GM21529 (cell line): ENCODE measurements around the gene ORM2.
"Not testable (repeated sequence)": the region's sequence is repeated elsewhere in the genome, so short reads cannot be mapped to it uniquely, and the experiment has no call there.

Experiments
- ATAC-seq: cut with Tn5 transposase; IDR thresholded peaks from one replicate; pipeline ENCODE4 v1.9.1; 2021; ENCODE audit not compliant: unreplicated experiment

Gene ORM2

DNA sequence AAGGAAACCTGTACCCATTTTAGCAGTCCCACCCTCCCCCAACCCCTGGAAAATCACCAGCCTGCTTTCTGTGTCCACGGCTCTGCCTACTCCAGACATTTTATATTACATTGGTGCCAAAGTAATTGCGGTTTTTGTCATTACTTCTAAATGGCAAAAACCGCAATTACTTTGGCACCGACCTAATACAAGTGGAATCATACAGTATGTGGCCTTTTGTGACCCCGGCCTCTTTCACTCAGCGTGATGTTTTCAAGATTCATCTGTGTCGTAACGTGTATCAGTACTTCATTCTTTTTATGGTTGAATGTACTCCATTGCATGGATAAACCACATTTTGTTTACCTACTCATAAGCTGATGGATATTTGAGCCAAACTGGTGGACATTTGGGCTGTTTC, 16.5 kb upstream of the ORM2 start:
- no peak for ATAC-seq

DNA sequence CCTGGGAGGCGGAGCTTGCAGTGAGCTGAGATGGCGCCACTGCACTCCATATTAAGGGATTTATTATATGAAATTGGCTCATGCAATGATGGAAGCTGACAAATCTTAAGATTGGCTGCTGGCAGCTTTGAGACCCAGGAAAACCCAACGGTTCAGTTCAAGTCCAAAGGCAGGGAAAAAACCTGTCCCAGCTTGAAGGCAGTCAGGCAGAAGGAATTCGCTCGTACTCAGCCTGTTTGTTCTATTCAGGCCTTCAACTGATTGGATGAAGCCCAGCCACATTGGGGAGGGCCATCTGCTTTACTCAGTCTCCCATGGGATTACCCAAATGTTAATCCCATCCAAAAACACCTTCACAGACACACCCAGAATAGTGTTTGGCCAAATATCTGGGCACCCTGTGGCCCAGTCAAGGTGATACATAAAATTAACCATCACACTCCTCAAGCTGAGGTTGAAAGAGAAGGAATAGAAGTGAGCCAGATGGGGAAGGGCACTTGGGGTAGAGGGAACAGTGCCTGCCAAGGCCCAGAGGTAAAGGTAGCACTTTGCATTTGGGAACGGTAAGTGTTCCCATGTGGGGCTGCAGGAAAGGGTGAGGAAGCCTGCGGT, 15.3 kb upstream of the ORM2 start:
- no peak for ATAC-seq

DNA sequence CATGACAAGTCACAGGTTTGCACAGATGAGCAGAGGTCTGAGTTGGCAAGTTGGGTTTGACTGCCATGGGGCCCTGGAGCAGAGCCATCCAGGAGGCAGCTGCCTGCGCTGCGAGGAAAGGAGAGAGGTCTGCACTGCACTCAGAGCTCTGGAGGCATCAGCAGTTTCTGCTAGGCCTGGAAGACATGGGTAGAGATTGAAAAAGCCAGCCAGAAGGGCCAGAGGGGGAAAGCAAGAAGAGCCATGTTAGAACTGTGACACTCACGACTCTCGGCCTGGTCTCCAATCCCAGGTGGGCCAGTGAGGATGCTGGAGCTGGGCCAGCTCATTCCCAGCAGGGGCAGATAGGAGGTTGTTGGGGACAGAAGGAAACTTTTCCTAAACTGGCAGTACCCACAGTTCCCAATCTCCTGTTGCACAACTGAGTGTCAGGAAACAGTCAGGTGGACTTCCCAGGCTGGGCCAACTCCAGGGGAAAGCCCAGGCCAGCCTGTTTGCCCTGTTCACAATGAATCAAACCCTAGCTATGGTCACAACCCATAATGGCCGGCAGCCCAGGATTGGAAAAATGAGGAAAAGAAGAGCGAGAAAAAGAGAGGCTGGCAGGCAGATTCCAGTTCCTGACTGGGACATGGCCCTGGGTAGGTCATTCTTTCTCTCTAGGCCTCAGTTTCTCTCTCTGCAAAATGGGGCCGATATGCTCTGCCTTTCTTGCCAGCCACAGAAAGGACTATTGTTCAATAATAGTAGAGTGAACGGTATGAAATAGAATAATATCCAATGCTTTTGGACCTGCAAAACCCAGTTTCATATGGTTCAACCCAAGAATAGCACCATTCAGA, 14.6 kb upstream of the ORM2 start:
- ATAC-seq: no peak

DNA sequence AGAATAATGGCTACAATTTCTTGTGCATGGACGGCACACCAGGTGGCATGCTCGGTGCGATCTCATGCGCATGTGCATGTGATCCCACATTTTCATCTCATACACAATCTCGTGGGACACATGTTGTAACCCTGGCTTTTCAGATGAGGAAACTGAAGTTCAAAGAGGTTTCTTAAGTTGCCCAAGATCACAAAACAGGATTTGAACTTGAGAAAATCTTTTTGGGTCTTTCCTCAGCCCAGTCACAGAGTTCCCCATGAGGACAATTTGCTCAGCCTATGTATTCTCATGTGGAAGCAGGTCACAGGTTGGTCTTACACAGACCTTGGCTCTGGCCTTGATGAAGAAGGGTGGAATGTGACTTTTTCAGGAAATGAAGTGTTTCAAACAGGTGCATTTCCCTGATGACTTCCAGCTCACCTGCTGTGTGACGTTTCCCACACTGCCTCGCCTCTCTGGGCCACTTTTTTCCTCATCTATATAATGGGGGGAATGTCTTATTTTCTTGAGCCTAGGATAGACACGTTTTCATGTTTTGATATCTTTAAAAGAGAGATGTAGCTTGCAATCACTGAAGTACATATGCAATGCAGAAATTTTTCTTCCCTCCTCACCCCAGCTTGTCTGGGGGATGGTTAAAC, 13.8 kb upstream of the ORM2 start:
- ATAC-seq: no peak

DNA sequence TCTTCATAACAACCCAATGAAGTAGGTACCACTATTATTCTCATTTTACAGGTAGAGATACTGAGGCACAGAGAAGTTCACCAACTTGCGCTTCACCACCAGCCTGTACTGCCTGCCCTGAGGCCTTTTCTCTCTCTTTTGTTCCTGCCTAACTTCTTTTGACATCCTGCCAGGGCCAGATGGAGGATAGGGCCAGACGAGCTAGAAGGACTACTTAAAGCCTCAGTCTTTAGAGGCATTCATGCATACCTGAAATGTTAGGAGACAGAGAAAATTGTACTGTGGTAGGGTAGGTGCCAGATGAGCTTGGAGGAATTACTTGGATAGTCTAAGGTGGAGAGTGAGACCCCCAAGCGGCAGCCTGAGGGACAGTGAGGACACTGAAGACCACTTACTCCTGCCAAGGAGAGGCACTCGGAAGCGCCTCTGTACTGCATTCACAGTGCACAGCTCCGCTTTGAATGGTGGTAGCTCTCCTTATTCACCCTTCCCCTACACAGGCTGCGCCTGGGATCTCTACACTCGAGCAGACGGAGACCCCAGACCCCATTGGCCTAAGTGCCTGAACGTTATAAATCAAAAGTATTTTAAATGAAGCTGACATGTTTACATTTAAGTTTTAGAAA, 13.0 kb upstream of the ORM2 start:
- ATAC-seq: no peak

DNA sequence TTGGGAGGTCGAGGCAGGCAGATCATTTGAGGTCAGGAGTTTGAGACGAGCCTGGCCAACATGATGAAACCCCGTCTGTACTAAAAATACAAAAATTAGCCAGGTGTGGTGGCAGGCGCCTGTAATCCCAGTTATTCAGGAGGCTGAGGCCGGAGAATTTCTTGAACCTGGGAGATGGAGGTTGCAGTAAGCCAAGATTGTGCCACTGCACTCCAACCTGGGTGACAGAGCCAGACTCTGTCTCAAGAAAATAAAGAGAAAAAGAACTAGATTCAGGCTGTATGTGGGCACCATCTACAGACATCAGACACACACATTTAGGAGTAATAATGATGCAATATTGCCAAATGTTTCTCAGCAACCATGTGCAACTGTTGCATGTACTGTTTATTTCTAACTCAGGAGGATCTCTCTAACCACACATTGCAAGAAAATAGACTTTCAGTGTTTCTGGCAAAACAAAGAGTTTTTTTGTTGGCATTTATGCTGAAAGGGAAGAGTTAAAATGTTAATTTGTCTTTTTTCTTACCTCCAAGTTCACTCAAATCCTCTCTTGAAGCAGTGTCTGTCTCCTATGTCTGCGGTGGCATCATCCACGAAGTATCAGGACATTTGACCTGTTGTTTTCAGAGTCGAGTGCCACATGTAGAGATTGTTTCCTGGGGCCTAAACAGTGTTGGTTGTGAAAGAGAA, 11.9 kb upstream of the ORM2 start:
- ATAC-seq: no peak

DNA sequence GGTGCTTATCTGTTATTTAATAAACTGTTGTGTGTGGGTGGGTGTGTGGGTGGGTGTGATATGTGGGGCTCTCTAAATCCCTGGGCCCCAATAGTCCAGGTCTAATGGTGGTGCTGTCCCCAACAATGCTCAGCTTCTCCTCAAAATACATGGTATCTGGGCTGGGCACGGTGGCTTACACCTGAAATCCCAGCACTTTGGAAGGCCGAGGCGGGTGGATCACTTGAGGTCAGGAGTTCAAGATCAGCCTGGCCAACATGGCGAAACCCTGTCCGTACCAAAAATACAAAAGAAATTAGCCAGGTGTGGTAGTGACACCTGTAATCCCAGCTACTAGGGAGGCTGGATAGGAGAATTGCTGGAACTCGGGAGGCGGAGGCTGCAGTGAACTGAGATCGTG, 11.3 kb upstream of the ORM2 start:
- no peak for ATAC-seq

DNA sequence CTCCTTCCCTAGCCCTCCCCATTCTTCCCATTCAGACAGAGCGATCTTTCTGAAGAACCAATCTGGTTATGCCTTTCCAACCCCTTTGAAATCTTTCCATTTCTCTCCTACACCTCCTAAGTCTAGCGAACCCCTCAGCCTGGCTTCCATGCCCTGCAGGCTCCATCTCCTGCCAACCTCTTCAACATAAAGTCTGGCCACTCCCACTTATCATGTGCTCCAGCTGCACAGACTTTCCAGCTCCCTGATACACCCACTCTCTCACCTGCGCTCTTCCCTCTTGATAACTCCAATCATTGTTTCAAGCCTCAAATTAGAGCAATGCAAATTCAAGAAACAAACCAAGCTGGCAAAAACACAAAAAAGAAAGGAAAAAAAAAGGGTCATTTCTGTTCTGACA, 10.5 kb upstream of the ORM2 start:
- no peak for ATAC-seq

DNA sequence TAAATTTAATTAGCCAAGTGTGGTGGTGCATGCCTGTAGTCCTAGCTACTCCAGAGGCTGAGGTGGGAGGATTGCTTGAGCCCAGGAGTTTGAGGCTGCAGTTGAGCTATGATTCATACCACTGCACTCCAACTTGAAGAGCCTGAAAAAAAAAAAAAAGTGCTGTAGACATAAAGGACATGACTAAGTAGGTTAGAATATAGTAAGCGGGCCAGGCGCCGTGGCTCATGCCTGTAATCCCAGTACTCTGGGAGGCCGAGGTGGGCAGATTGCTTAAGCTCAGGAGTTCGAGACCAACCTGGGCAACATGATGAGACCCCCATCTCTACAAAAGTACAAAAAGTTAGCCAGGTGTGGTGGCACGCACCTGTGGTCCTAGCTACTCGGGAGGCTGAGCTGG, 9.0 kb upstream of the ORM2 start:
- not testable (repeated sequence) for ATAC-seq

DNA sequence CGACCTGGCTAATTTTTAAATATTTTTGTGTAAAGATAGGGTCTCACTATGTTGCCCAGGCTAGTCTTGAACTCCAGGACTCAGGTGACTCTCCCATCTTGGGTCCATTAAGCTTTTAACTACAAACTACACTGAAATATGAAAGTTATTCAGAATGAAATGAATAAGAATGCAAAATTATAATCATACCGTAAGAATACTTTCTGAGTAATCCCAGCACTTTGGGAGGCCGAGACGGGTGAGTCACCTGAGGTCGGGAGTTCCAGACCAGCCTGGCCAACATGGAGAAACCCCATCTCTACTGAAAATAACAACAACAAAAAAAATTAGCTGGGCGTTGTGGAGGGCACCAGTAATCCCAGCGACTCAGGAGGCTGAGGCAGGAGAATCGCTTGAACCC, 7.9 kb upstream of the ORM2 start:
- no peak for ATAC-seq

DNA sequence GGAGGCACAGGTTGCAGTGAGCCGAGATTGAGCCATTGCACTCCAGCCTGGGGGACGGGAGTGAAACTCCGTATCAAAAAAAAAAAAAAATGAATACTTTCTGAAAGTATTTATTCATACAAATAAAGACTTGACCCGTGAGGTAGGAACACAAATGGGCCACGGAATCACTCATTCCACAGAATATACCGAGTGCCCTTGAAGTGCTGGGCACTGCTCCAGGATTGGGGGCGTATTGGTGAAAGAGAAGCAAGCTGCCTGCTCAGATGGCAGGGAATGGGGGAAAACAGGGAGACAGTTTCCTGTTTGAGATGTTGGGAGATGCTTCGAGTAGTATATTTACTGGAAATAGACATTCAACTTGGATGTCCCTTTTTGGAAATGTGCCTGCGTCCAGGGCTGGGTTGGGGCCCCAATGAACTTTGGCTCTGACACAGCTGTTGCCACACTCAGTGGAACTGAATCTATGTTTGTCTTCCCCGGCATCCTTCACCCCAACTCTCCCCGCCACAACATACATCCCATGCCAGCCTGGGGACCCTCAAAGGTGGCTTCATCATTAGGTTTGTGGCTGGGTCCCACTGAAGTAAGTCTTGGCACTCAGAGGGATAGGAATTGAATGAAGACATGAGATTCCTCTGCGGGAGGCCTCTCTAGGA, 7.4 kb upstream of the ORM2 start:
- not testable (repeated sequence) for ATAC-seq

DNA sequence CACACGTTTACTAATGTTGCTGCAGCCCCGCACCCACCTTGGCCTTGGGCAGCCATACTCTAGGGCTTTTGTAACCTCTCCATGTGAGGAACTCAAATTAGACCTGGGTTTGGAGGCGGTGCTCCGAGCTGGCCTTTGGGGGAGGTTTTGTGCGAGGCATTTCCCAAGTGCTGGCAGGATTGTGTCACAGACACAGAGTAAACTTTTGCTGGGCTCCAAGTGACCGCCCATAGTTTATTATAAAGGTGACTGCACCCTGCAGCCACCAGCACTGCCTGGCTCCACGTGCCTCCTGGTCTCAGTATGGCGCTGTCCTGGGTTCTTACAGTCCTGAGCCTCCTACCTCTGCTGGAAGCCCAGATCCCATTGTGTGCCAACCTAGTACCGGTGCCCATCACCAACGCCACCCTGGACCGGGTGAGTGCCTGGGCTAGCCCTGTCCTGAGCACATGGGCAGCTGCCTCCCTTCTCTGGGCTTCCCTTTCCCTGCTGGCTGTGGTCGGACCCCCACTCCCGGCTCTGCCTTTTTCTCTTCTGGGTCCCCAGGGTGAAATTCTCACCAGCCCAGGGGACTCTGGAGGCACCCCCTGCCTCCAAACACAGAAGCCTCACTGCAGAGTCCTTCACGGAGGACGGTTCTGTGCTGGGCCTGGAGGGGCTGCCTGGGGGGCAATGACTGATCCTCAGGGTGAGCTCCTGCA, 6.7 kb upstream of the ORM2 start, which contains the start of gene ORM1:
TSS of gene ORM1 (plus strand) at position 268 of the 701 bp plus-strand sequence. CDS start at position 304, 36 bp downstream.
- ATAC-seq: not testable (repeated sequence)

DNA sequence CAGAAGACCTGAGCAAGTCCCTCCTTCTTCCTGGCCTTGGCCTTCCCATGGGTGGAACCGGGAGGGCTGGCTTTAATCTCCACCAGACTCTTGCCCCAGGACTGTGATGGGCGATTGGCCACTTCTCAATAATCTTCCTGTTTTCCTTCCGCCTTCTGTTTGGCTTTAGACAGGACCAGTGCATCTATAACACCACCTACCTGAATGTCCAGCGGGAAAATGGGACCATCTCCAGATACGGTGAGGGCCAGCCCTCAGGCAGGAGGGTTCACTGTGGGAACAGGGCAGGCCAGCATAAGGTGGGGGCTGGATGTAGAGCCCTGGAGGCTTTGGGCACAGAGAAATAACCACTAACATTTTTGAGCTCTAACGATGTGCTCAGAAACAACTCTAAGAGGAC, 5.8 kb upstream of the ORM2 start:
- ATAC-seq: not testable (repeated sequence)

DNA sequence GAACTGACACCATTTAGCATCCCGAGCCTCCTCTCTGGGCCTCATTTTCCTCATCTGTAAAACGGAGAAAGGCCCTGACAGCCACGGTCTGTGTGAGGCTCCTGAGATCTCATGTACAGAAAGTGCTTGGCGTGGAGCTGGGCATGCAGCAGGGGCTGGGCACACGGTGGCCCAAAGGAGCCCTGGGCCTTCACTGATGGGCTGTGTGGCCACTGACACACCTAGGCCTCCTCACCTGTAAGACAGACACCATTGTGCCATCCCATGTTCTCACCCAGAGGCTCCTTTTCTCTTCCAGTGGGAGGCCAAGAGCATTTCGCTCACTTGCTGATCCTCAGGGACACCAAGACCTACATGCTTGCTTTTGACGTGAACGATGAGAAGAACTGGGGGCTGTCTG, 5.2 kb upstream of the ORM2 start:
- ATAC-seq: no peak

DNA sequence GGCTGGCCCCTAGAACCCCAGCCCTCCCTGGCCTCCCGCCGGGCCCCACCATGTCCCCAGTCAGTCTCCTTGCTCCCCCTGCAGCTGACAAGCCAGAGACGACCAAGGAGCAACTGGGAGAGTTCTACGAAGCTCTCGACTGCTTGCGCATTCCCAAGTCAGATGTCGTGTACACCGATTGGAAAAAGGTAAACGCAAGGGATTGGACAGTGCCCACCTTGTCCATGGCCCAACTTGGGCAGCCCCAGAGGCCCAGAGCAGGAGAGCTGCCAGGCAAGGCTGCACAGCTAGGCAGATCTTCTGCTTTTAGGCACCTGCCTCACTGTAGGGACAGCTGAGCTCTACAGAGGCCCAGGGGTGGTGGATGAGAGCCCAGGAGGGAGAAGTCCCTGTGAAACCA, 4.7 kb upstream of the ORM2 start:
- not testable (repeated sequence) for ATAC-seq

DNA sequence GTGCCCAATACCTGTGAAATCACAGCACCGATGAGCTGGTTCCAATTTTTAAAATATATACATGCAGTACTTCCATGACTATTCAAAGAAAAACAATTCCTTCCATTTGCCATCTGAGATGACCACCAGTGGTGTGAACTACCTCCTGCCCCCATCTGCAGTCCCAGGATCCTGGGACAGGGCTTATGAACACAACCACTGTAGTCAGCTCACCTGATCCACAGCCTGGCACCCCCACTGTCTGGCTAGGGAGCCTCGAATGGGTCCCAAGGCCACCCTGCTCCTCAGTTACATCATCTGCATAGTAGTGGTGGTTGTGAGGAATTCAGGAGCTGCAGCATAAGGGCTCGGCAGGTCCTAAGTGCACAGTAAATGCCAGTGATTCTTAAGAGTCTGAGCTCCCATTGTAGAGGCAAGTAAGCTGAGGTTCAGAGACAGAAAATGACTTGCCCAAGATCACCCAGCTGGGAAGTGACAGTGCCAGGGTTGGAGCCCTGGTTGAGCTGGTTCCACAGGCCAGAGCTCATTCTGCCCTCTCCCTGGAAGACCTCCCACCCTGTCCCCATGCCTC, 3.9 kb upstream of the ORM2 start:
- ATAC-seq: not testable (repeated sequence)

DNA sequence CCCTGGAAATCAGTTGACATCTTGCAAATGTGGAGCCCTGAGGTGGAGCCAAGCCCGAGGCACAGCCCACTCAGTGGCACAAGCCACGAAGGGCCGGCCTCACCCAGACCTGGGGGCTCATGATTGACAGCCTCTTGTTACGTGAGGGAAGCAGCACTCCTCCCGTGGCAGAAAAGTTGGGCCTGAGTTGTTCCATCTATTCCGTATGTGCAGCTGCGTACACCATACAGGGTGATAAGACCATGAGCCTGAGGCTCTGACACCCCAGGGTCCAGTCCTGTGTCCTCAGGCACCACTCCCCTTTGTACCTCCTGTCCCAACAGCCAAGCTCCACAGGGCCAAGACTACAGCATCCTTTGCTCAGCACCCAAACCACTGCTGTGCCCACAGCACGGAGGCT, 1.9 kb upstream of the ORM2 start:
- ATAC-seq: no peak

DNA sequence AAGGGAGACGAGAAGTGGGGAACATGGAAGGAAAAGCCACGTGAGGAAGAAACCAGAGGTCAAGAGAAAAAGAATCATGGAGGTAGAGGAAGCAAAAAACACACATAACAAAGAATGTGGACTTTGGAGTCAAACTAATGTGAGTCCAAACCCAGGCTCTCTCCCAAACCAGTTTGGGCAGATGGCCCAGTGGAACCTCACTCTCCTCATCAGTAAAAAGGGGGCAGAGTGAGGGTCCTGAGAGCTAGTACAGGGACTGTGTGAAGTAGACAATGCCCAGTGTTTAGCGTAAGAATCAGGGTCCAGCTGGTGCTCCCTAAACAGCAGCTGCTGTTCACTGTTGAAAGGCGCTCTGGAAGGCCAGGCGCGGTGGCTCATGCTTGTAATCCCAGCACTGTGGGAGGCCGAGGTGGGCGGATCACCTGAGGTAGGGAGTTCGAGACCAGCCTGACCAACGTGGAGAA, 1.3 kb upstream of the ORM2 start:
- not testable (repeated sequence) for ATAC-seq

DNA sequence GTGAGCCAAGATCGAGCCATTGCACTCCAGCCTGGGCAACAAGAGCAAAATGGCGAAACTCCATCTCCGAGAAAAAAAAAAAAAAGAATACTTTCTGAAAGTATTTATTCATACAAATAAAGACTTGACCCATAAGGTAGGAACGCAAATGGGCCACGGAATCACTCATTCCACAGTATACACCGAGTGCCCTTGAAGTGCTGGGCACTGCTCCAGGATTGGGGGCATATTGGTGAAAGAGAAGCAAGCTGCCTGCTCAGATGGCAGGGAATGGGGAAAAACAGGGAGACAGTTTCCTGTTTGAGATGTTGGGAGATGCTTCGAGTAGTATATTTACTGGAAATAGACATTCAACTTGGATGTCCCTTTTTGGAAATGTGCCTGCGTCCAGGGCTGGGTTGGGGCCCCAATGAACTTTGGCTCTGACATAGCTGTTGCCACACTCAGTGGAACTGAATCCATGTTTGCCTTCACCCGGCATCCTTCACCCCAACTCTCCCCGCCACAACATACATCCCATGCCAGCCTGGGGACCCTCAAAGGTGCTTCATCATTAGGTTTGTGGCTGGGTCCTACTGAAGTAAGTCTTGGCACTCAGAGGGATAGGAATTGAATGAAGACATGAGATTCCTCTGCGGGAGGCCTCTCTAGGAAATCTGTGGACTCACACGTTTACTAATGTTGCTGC, 588 bp upstream of the ORM2 start:
- ATAC-seq: not testable (repeated sequence)
